GM04504 (cell line): ENCODE measurements around the gene GRIN2A.

Experiments
- DNase-seq: peaks from one replicate; pipeline ENCODE4 v3.0.0-alpha.2; 2012; ENCODE audit warnings: low read depth

Gene GRIN2A

DNA sequence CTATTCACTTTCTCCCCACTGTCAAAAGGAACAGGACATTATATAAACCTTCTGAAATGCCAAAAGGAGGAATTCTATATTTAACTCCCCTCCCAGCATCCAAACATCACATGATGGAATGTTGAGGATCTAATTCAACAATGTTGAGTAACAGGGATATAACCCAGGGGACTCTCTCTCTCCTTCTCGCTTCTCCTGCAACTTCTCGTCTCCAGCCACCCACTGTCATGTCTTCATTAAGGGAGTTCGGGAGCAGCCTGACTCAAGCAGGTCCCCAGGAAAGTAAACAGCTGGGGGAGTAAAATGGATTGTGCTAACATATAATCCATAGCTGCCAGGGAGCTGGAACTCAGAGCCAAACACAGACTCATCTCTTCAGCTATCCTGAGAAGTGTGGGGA lies 51.7 kb downstream of the GRIN2A start:
- DNase-seq: no peak

DNA sequence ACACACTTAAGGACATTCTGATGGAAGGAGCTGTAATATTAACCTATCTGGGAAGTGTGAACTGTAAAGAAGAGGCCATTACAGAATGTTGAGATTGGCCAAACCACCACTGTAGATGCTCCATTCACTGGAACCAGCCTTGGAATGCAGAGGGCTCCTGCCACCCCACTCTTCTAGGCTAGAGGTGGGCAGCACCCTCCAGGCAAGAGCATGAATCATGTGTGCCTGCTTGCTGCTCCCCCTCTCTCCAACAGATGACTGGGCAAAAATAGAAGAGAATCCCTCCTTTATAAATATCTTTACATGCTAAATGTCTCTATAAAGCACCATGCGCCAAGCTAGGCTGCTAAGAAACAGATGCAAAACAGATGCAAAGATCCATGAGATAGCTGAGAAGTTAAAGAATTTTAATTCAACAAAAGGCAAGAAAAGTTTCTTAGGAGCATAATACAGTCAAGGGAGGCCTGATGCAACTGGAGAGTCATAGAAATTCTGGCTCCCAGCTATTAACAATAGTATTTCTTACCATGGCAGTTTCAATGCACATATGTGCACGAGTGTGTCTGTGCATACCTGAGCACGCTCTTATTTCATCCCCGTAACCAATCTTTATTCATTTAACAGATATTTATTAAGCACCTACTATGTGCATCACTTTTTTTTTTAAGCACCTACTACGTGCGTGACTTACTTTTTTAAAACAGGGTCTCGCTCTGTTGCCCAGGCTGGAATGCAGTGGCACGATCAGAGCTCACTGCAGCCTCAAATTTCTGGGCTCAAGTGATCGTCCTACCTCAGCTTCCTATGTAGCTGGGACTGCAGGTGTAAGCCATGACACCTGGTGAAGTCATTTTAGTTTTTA lies 53.6 kb downstream of the GRIN2A start:
- peak; percentile 26 for DNase-seq

- peak; percentile 38 for DNase-seq
Observed at GRCh38 chr16:10126686-10127085, 55.5 kb downstream of the GRIN2A start.

DNA sequence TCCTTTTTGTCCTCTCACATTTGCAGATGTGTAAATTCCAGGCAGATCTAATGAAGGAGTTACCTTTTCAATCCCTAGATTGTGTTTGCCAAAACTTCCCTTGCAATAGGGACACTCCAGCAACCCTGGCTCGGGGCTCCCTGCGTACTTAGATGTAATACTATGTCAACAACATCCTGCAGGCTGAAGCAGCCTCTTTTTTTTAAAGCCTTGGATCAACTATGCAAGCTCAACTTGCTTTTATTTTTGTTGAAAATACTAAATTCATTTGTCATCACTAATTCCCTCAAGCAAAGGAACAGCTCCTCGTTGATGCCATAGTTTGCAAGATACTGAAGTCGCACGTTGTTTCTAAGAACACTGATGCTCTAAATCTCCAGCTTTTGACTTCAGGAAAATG lies 59.1 kb downstream of the GRIN2A start:
- DNase-seq: no peak

DNA sequence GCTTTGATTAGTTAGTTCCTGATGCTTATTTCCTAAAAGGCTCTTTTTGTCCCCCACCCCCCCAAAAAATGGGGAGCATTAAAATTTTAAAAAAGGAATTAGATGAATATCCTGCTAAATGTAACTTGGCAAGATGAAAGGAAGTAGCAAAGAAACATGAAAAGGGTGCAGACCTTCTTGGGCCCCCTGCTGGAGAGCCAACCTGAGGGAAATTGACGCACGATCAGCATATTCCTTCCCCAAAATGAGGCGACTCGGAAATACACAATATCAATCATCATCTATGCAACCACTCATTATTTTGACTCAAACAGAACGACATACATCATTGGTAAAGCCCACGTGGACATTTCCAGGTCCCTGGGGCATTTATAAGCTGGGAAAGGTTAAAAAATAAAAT lies 59.7 kb downstream of the GRIN2A start:
- DNase-seq: no peak

- no peak for DNase-seq
Observed at GRCh38 chr16:10121897-10122425, 60.3 kb downstream of the GRIN2A start.

DNA sequence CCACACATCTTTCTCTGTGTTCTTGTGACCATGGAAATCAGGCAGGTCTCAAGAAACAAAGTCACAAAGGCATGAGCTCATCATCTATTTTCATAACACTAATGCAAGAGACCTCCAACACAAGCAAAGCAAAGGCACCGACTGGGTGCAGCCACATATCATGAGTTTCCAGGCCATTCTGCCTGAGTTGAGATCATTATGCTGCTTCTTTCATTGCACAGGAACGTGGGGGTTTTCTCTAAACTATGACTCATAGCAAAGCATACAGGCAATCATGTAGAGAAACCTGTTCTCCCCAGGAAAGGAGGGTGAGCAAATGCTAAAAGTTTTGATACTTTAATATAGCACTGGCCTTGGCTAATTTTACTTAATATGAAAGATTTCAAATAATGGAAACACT lies 60.7 kb downstream of the GRIN2A start:
- peak; percentile 50 for DNase-seq

DNA sequence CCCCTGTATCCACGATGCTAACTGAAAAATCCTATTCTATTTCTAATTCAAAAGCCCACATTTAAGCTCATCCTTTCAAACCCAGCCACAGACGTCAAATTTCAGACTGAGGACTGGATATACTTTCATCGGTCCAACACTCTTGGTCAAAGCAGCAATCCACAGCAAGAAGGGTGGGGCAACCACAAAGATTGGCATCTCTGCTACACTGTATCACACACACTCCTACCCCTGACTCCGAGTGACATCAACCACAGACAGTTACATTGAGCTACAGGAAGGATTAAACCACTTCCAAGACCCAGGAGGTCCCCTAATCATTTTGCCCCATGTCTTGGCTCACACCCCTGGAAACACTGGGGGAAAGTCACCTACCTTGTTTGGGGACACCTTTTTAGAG lies 61.3 kb downstream of the GRIN2A start:
- DNase-seq: no peak

DNA sequence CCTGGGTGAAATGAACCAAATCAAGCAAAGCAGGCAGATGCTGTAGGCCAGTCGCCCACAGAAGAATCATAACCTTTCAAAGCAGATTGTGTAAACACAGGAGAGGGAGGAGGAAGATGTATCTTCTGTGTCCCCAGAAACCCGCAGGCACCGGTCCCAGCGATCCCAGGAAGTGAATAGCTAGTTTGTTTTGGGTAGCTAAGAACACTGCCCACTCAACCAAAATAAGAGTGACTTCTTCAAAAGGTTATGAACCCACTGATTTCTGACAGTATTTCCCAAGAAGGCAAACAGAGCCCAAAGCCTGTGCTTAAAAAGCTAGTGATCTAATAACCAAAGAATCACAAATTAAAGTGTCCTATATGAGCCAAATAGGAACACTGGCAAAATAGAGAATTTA lies 67.8 kb downstream of the GRIN2A start:
- DNase-seq: peak; percentile 49

GRCh38 chr16:10113248-10113647 lies 69.0 kb downstream of the GRIN2A start:
- no peak for DNase-seq

- no peak for DNase-seq
Observed at GRCh38 chr16:10112021-10112420, 70.2 kb downstream of the GRIN2A start.

DNA sequence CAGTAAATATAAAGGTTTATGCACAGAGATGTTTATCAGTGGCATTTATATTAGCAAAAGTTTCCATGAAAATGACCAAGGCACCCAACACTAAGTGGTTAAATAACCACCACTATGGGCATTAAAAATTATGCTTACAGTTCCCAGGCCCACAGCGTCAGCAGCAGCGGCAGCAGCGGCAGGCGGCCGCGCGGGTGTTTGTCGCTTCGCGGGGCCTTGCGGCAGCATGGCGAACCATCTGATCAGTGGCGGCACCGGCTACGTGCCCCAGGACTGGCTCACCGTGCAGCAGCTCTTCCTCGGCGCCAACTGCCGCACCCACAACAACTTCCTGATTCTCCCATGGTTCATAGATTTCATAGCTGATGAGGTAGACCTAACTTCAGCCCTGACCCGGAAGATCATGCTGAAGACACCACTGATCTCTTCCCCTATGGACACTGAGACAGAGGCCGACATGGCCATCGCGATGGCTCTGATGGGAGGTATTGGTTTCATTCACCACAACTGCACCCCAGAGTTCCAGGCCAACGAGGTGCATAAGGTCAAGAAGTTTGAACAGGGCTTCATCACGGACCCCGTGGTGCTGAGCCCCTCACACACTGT lies 71.0 kb downstream of the GRIN2A start:
- DNase-seq: no peak

- DNase-seq: no peak
Observed at GRCh38 chr16:10110552-10110951, 71.7 kb downstream of the GRIN2A start.

DNA sequence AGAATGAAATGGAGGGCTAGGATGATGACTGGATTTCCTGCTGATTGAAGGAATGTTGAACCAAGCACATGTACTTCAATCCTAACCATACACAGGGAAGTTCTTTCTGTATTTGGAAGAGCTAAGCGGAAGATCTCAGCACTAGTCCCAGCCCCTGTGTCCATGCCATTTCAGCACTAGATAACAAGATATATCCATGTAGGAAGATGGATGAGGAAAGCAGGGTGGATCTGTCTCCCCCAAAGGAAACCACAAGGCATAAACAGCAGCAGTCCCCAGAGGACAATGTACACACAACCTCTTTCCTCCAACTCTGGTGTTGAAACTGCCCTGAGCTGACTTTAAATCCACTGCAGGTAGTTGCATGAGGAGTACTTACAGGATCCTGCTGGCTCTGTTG lies 75.1 kb downstream of the GRIN2A start:
- no peak for DNase-seq

DNA sequence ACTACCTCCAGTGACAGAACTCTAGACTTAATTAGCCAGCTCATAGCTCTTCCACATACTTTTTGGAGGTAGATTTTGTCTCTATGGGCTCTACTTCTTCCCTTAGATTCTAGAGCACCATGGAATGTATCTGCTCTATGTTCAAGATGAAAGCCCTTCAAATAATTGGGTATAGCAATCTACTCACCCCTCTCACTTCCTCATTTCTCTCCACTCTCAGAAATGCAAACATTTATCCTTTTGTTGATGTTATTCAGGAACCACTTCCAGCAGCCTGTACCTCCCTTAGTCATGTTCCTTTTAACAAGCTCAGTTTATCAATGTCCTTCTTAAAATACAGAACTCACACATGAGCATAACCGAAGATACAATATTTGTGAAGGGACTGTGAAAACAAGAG lies 78.5 kb downstream of the GRIN2A start:
- DNase-seq: no peak

DNA sequence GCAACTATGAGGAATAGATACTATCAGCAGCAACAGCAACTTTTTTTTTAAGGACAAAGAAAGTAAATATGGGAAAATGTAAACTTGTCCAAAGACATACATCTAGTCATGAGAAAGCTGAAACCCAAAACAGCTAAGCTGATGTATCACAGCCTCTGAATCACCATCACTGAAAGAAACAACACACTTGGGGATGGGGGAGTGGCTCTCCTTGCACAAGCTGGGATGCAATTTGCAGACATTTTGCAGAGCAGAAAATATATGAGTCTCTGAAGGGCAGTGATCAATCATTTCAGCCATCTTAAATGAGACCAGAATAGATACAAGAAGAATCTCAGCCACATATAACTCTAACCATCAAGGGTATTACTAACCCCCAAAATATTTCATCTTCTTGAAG lies 79.1 kb downstream of the GRIN2A start:
- peak; percentile 31 for DNase-seq

DNA sequence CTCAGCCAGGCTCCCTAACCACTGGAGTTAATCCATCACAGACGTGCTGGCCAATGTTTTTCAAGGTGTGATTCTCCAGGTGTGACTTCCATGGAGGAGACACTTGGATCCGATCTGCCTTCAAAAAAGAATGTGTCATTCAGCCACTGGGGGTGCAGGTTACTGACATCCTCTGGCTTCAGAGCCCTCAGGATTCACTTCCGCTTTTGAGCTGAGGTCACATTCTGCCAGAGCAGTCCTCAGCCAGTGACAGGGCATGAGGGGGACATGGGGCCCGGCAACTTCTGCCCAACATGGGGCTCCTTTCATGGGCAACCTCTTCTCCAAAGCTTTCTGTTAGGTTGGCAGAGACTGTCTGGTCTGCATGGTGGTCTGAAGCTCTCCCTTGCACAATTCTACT lies 81.4 kb downstream of the GRIN2A start:
- DNase-seq: no peak

DNA sequence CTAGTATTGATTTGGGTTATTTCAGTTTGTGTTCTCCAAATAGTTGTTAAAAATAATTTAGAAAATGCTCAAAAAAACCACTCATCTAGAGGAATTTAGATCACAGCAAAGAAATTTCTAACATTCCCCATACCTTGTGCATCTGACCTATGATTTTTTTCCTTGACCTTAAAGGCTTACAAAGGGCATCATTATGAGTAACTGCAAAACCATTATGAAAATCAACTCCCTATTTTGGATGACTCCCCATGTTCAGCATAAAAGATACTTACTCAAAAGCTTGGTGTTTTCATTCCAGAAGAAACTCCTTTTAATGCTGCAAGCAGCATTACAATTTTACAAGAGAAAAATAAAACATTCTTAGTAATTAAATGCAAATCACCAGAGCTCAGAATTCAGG lies 83.2 kb downstream of the GRIN2A start:
- no peak for DNase-seq

DNA sequence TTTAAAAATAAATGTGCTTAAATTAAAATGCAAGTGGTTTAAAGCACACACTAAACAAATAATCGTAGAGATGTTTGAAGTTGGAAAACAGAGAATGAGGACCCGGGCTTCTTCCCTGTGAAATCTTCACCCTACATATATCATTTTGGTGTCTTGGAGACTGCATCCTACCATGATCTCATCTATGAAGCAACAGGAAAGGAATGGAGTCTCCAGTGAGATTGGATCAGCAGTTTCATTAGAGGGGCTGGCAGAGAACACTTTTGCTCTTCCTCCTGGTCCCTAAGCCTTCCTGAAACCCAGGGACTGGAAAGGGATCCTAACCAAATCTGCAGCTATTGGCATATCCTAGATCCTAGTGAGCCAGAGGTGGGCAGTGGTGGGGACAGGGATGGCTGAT lies 85.0 kb downstream of the GRIN2A start:
- no peak for DNase-seq

DNA sequence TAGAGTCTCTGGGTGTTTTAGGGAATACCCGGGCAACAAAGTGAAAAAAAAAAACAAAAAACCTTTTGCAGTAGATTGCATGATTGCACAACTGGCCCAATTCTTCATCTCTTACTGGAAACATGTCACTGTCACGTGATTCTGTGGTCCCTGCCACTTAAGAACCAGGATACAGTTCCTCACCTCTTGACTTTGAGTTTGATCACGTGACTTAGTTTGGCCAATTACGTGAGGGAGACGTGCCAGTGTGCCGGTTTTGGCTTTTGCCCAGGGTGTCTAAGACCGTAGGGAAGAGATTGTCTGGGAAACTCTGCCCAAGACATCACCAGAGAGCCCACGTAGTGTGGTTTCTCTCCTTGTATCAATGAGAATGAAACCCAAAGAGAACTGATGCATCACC lies 88.7 kb downstream of the GRIN2A start:
- DNase-seq: no peak

DNA sequence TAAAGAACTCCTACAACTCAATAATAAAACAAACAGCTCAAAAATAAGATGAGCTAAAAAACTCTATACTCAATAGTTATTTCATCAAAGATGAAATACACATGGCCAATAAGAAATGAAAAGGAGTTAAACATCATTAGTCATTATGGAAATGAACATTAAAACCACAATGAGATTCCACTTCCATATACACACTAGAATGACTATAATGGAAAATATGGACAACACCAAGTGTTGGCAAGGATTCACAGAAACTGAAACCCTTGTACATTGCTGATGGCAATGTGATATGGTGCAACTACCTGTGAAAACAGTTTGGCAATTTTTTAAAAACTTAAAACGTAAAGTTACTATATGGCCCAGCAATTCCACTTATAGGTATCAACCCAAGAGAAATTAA lies 91.4 kb downstream of the GRIN2A start:
- DNase-seq: no peak

GRCh38 chr16:10088380-10088793 lies 93.8 kb downstream of the GRIN2A start:
- no peak for DNase-seq

GRCh38 chr16:10087151-10087550 lies 95.1 kb downstream of the GRIN2A start:
- no peak for DNase-seq

- DNase-seq: no peak
Observed at GRCh38 chr16:10086620-10087019, 95.6 kb downstream of the GRIN2A start.
